HTERT RPE-1 (cell line): ENCODE results near the gene TNFAIP8.

Experiments
- in situ Hi-C: fragments of 300-500 bp; cut with MboI; formaldehyde crosslinking; loops from 4 replicates; pipeline ENCODE4 v1.14.3; 2020; ENCODE audit warnings: low sequenced_read_pairs

The TNFAIP8 gene

DNA sequence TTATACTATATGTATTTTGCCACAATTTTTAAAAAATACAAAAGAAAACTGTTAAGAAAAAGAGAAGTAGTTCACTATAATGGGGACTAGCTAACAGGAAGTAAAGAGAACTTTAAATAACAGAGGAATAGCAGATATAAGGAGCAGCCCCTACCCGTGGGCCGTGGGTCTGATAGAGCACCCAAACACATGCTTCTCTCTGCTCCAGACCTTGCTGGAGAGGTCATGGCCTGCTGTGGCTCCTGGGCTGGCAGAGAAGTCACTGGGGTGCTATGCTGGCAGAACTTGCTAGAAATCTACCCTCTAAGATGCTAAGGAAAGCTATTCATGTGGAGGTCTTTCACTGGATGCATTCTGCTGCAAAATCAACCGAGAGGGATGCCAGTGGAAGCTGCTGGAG lies 10.0 kb upstream of the TNFAIP8 start:
- in situ Hi-C loops: no loop called here

DNA sequence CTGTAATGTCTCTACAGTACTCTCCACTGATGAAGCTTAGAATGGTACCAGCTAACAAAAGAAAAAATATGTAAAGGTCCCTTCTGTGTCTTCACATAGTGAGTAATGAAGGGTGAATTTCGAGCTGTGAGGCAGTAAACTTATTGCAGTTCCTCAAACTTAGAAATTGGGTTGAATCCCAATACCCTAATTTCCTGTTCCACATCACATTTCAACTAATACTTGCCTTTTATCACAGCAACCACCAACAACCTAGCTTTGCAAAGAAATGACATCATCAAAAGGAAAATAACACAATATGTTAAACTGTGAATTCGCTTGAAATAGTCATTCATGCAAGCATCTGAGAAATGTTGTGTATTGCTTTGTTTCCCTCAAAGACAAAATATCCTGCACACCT lies 9.4 kb upstream of the TNFAIP8 start:
- in situ Hi-C loops: no loop called here

DNA sequence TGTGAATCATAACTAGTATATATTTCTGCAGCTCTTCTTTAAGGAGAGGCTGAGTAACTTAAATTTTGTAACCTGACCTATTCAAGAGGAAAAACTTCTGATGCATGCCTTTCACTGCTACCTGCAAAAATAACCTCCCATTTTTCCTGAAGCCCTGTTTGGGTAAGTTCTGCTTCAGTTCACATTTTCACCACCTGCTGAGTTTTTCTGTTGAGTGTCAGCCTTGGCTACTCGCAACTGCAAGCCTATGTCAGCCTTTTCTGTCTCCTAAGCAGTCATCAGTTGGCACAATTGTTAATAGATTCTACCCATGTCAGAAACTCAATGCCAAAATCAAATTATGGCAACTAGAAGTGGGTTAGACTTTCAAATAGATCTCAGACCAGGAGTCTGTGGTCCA lies 8.2 kb upstream of the TNFAIP8 start:
- in situ Hi-C loops: no loop called here

DNA sequence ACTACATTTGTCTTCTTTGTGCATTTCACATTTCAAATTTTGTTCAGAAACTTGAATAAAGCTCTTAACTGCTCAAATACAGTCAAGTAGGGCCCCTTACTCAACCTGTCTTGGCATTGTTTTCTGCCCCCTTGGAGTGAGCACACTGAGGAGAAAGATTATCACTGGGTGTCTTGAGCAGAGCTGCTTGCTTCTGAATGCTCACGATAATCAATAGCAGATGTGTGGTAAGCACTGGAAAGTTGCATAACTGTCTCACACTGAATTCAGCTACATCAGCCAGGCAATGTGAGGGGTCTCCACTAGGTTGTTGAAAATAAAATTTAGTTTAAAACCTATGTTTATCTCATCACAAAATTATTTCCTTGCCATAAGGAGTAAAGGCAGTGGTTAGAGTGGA lies 7.8 kb upstream of the TNFAIP8 start:
- in situ Hi-C loops: no loop called here

DNA sequence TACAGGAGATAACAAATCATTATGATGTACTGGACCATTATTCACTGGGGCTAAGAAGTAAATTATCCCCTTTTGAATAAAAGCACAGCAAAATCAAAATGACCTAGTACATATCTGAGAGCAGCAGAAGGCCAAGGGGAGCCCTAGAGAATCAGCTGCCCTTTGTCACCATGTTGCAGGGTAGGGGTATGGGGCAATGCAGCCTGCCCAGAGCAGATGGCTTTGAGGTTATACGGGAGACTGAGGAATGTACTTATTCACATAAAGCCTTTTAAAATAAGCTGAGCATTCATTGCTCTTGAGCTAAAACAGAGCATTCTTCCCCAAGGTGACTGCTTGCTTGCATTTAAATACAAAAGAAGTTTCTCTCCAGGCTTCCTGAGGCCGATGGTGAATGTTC lies 2.6 kb upstream of the TNFAIP8 start:
- in situ Hi-C loops: no loop called here

DNA sequence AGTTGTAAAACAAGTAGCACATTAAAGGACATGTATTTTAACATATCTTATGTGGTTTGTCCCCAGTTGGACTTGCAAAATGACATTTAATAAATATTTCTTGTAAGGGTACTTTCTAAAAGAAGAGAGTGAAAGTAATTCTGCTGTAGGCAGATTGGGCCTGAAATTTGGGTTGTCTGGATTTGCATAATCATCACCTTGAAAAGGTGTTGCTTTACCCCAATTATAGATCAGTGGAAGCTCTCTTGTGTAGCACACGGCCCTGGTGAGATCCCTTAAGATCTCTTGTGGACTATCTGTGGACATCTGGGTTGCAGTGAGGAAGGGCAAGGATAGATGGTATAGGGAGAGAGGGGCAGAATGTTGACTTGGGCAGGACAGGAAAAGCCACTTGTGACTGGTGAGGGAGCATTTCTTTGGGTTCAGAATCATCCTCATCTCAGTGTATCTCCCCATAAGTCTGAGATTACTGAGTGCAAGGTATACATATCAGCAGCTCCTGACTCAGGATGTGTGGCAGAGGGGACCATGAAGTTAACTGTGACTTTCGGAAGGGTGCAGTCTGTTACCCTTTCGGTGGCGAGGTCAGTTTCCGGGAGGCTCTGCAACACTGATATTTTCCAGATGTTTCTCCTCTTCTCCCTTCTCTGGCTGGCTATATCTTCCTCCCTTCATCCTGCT lies 2.0 kb upstream of the TNFAIP8 start:
- in situ Hi-C loops: no loop called here

DNA sequence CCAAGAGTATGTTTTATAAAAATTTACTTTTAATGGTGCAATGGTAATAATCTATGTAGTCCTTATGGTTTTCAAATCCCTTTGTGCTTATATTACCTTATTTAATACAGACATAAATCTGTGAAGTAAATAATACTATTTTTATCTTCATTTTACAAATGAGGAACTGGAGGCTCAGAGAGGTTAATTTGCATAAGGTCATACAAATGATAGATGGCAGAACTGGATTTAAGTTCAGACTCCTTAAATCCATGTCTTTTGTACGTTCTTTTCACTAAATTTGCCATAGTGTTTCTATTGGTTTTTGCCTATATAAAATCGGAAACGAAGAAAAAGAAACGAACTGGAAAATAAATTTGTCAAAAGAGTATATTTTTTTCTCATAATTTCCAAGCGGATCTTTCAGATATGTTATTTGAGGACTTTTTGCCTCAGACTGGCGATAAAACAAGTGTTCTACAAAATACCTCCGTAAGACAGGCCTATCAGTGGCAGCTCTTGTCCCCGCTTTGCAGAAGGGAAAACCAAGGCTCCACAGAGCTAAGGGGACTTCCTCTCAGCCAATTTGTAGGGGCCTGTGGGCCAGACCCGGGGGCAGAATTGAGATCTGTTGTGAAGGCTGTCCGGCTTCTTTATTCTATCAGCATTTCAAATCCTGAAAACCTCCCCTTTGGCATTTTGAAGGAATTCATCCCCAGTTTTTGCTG lies 1.1 kb upstream of the TNFAIP8 start:
- in situ Hi-C loops: no loop called here

DNA sequence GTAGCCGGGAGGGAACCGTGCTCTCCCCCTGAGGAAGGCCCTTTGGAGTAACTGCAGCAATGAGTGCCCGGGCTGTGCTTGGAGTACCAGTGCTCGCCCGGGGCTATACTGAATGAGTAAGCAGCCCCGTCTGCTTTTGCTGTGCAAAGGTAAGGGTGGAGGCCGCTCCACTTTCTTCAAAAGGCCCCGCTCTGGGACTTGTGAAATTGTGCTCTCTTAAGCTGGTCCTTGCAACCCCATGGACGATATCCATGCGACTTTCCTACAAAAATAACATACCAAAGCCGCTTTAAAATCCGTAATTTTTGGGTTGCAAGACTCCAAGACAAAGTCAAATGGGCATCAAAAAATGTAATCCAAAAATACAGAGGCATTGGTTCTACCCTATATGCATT lies 578 bp upstream of the TNFAIP8 start:
- in situ Hi-C loops: no loop called here

DNA sequence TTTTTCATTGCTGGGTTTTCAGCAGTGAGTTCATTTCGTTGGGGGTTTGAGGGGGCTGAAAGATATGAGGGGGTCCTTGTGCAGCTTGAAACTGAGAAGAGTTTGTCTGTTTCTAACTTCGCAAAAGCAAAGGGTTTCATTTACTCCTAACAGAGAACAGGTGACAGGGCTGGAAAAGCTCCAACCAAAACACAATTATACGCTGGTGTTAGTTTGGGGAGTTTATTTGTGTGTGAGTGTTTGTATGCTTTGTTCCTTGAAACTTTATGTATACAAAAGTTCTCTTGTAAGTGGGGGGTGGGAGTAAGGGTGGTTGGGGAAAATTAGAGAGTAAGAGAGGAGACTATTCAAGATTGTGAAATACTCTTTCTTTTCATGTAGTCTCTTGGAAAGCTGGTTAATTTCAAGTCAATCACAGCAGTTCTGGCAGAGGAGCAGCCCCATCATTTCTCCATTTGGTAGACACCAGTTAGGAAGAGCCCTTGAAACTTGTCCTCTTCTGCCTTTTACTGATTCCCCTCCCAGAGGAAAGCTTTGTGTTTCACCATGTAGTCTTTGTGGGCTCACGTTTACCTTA lies 881 bp downstream of the TNFAIP8 start:
- in situ Hi-C loops: no loop called here

DNA sequence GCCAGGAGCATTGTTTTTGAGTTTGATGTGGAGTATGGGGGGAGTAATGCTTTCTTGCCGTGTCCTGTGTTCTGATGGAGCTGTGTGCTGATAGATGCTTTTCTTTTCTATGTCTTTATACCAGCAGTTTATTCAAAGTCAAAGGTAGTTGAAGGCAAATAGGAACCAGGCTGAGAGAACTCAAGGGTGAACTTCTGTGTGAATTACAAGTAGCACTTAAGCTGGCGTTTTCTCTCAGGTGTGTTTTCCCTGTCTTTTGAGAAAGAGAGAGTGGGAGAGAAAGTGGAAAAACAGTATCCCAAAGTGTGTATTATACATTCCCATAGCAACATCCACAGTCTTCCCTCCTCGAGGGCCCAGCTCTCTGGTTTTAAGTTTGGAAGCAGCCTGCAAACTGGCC lies 1.5 kb downstream of the TNFAIP8 start:
- in situ Hi-C loops: no loop called here

DNA sequence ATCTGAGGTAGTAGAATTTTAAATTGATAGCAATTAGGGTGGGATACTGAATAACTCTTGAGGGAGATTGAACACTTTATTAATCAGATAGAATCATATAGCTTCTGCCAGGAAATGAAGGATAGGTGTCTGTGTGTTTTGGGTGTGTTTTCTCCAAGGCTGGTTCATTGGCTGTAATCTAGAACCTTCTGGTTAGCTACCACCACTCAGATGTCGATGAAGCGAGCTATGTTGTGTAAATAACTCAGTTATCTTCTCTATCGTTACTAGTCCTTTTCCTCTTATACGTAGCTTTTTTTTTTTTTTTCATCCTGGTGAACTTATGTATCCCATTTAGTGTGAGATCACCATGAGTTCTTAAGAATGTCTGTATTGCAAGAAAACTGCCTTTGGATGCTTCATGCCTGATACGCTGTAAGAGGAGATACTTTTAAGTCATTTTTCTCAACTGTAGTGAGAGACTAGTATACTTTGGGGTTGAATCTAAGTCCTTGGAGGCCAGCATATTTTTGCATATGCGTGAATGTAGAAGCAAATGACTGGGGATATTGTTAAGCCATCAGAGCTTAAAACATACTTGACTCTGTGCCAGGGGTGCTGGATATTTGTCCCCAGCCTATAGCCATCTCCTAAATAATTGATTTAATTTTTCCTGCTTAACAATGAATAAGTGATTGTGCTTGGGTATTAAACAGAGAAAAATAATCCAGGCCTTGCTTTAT lies 2.1 kb downstream of the TNFAIP8 start:
- in situ Hi-C loops: no loop called here

DNA sequence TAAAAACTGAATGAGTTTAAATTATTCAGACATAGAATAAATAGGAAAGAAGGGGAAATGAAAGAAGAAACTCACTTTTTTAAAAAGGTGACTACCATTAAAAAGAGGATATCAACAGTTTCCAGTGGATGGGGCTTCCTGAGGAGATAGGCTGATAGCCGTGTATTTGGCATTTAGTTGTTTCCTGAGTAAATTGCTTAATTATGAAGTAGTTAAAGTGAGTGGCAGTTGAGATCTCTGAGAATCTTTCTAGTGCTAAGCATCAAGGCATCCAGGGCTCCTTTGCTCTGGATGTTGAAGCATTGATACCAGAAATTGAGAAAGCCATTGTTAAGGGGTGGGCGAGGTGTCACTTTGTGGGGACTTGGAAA lies 2.7 kb downstream of the TNFAIP8 start:
- in situ Hi-C loops: no loop called here

DNA sequence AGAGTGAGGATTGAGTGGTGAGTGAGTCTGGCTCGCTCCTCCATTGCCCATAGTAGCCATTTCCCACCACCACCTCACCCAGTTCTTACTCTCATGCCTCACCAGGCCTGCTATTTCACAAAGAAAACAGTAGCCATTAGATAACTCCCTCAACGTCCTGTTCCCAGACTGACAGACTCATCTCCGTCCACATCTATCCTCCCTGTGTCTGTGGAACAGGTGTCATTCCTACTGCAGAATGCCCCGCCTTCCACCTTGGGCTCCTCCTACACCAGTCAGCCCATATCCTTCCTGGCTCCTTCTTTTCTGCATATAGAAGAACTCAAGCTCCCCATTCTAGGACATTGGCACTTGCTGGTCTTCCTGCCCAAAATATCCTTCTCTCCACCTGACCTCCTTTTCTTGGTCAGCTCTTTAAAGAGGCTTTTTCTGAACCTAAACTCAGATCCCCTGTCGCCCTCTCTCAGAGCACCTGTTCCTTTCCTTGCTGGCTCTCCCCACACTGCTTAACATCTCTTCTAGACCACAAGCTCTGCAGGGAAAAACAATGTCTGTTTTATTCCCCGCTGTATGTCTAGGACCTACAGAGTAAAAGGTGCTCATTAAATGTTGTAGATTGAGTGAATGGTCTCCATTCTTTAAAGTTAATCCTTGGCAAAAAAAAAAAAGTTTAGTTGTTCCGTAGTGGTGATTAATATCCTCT lies 3.2 kb downstream of the TNFAIP8 start:
- in situ Hi-C loops: no loop called here

DNA sequence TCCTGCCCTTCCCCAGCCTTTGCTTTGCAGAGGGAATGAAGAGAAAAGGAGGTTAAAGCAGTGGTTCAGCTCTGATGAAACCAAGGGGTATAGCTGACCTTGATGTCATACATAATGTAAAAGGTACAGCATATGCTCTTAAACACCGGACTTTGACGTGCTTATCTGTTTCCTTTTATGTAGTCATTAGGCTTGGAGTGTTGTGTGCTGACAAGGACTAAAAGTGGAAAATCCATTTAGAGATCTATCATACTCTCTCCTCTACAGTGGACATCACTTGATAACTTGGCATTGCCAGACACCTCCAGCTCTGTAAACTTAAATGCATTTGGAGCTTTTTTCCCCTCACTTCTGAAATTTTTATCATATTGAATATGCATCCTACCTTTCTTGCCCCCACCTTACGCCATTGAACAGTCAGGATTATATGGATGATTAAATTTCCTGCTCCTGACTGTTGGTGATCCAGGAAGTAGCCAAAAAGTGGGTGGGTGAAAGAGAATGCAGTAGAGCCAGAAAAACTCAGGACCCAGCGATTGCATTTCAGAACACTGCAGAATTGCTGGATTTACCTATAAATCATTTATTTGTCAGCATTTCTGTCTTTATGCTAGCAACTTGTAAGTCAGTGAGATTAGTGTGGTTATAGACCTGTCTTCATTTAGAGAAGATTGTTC lies 4.1 kb downstream of the TNFAIP8 start:
- in situ Hi-C loops: no loop called here

DNA sequence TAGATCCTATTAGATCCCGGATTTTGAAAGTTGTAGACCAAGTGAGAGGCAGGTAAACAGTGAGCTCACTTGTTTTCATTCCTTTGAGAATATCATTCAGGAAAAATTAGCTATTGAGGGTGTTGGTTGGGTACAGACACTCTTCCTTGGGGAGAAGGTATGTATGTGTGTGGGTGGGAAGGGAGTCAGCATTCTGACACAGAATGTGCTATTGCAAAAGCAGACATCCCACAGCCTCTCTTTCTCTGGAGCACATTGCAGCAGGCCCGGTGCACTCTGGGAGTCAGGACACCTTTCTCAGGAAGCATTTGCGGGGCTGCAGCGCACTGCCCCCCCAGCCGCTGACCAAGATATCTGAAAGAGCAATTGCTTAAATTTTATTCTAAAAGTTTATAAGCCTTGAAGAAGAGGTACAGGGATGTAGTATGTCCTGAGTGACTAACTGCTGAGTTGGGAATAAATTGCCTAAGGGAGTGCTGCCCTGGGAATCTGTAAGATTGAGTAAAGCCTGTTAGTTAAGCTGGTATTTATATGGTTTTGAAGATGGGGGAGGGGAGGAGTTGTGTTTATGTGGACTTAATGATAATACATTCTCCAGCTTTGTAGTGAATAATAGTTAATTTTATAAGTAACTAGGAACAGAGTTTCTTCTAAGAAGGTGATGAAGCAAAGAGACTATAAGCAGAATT lies 5.2 kb downstream of the TNFAIP8 start:
- in situ Hi-C loops: no loop called here

DNA sequence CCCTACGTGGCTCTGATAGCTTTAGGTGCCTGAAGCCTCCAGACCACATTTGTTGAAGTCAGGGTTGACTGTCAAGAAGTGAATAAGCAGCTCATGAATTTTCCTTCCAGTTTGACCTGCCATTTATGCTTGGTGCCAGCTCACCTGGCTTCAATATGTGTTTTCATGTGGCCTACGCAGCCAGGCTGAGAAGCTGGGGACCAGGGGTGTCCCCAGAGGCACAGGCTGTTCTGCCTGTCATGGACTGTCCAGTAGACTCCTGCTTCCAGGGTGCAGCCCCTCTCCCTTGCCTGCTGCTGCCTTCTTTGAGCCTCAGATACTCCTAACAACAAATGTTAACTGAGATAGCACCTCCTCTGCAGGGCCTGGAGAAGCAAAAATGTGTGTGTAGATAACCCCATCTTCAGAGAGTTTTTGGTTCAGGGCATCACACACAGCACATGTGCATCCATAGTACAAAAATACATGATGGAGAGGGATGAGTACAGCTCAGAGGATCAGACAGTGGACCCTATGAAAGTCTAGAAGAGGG lies 5.8 kb downstream of the TNFAIP8 start:
- in situ Hi-C loops: no loop called here

DNA sequence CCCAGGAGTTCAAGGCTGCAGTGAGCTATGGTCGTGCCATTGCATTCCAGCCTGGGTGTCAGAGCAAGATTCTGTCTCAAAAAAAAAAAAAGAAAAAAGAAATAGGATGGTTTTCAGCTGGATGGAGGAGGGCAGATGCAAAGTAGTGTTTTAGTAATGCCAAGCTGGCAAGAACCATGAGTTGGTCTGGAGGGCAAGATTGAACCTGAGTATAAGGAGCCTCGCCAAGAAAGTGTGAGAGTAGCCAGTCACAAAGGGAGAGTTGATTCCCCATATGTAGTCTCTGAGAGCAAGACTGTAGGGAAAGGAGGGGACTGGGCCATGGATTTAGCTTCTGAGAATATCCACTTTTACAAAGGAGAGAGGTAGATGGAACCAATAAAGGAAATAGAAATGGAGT lies 6.9 kb downstream of the TNFAIP8 start:
- in situ Hi-C loops: no loop called here

DNA sequence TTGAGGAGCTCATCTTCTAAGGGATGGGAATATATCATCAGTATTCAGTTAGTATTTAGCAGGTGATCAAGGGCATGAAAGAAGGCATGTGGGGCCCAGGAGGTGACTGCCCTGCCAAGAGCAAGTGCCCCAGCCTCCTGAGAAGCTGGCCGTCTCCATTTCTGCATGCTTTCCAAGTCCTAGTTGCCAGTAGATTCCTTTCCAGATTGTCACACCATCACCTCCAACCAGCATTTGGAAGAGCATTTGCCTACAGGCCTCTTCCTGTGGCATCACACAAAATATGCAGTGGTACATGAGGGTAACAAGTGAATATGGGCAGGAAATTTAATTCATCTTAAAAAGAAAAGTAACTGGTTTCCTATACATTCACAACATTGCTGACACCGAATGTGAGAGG lies 7.5 kb downstream of the TNFAIP8 start:
- in situ Hi-C loops: no loop called here

DNA sequence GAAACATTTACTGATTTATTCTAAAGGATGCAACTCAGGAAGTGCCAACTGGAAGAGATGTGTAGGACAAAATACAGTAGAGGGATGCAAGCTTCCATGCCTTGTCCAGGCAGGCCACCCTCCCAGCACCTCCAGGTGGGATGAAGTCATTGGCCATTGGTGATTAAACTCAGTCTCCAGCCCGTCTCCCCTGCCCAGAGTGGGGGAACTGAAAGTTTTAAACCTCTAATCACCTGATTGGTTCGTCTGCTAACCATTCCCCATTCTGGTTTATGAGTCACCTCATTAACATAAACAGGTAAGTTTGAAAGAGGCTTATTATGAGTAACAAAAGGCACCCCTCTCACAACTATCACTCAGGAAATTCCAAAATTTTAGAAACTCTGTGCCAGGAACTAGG lies 8.1 kb downstream of the TNFAIP8 start:
- in situ Hi-C loops: no loop called here
